AML-193 (cell line): ENCODE data around the gene UNC5CL.

Experiments used
- DNase-seq, 2 experiments: peaks; one replicate each; lab custom pipeline; 2025; lab: John Stamatoyannopoulos, UW

Gene UNC5CL

GRCh38 chr6:41062056-41062455, 23.0 kb upstream of the UNC5CL start:
- no peak for DNase-seq

GRCh38 chr6:41061196-41061726, 22.2 kb upstream of the UNC5CL start:
- no peak for DNase-seq

- no peak for DNase-seq
These were observed 20.5 kb upstream of the UNC5CL start for GRCh38 chr6:41059556-41059955.

GRCh38 chr6:41058783-41059181, 19.8 kb upstream of the UNC5CL start:
- DNase-seq: no peak

GRCh38 chr6:41056768-41057490, 17.9 kb upstream of the UNC5CL start:
- no peak for DNase-seq

- DNase-seq: no peak
These were observed 16.1 kb upstream of the UNC5CL start for GRCh38 chr6:41055149-41055548.

GRCh38 chr6:41054511-41054910, 15.5 kb upstream of the UNC5CL start:
- no peak for DNase-seq

- DNase-seq: no peak
These were observed 14.0 kb upstream of the UNC5CL start, which contains the start of gene APOBEC2 for GRCh38 chr6:41053041-41053440. Gene APOBEC2 (plus strand): TSS chr6:41053202. CDS start chr6:41053348, 146 bp downstream.

- peak; percentile 67 to 71 for DNase-seq
These were observed 12.9 kb upstream of the UNC5CL start for GRCh38 chr6:41051873-41052272.

- DNase-seq: no peak
These were observed 11.5 kb upstream of the UNC5CL start for GRCh38 chr6:41050536-41050935.

- no peak for DNase-seq
These were observed 10.9 kb upstream of the UNC5CL start for GRCh38 chr6:41049955-41050354.

GRCh38 chr6:41049521-41049920, 10.5 kb upstream of the UNC5CL start:
- no peak for DNase-seq

GRCh38 chr6:41047745-41048732, 9.0 kb upstream of the UNC5CL start:
- no peak for DNase-seq

GRCh38 chr6:41047306-41047705, 8.3 kb upstream of the UNC5CL start:
- DNase-seq: no peak

GRCh38 chr6:41046084-41046483, 7.1 kb upstream of the UNC5CL start:
- no peak for DNase-seq

GRCh38 chr6:41045664-41046063, 6.6 kb upstream of the UNC5CL start:
- no peak for DNase-seq

- no peak for DNase-seq
These were observed 4.1 kb upstream of the UNC5CL start for GRCh38 chr6:41043151-41043550.

GRCh38 chr6:41042226-41043055, 3.4 kb upstream of the UNC5CL start, which contains the start of gene TSPO2:
Gene TSPO2 (plus strand): TSS chr6:41042467. CDS start chr6:41042986, 519 bp downstream.
- no peak for DNase-seq

GRCh38 chr6:41040940-41041536, 2.0 kb upstream of the UNC5CL start:
- DNase-seq: no peak

GRCh38 chr6:41040101-41040939, 1.3 kb upstream of the UNC5CL start:
- DNase-seq: peak in 1 of 2 experiments; percentile 8
